ENCODE measurements around the gene HIGD1A. TPM values are rescaled to one million over a fixed set of nuclear protein-coding genes. Genes with fewer than 3 reads are reported as not detected.

HIGD1A gene
- total RNA-seq, 1 experiment from 2014 or later: 77.6 TPM

- no peak overlapping the region for H3K14ac ChIP-seq (ENCODE audit: insufficient read depth, low read length)
- Mint-ChIP-seq H3K27ac (no peak overlapping the region), H3K4me1 (peaks cover 13 to 16% of the 10 kb centered on the region in 2 experiments), H3K9me3 (no peaks in the 10 kb centered on the region; a peak in 1 of 5 replicates), H3K27me3 (ENCODE audit: low read depth) (no peaks in the 10 kb centered on the region), H3K4me3 (no peak overlapping the region), H3K36me3 (ENCODE audit: insufficient read depth in 1 of 3, low read depth in 3 of 3) (no peaks in the 10 kb centered on the region)
- H2AK5ac ChIP-seq (ENCODE audit: insufficient read length, low read length): no peak overlapping the region
- TF ChIP-seq CTCF (conservative IDR thresholded peaks at IDR 0.05): no peak
- H3K4me1 ChIP-seq (ENCODE audit: insufficient read depth, low read length): no peaks in the 10 kb centered on the region
- no peak overlapping the region for H4K91ac ChIP-seq (ENCODE audit: insufficient read length, low read depth, low read length)
- no peak overlapping the region for H2BK12ac ChIP-seq (ENCODE audit: insufficient read length, low read depth, low read length)
- DNase-seq: no peak
- H2AFZ ChIP-seq (ENCODE audit: low read length): no peak overlapping the region
- H3K4ac ChIP-seq (ENCODE audit: low read depth, low read length): no peak overlapping the region
- no peak overlapping the region for H3T11ph ChIP-seq (ENCODE audit: low read length)
- no peak overlapping the region for H2BK15ac ChIP-seq (ENCODE audit: low read depth, low read length)
- no peak overlapping the region for H3K9ac ChIP-seq (ENCODE audit: extremely low read depth, insufficient read length, low read length)
- no peaks in the 10 kb centered on the region for H4K20me1 ChIP-seq (ENCODE audit: control insufficient read depth, insufficient read depth, insufficient read length)
- no peak overlapping the region for H2BK20ac ChIP-seq (ENCODE audit: low read depth, low read length, poor library complexity, severe bottlenecking)
- no peaks in the 10 kb centered on the region for H3K79me2 ChIP-seq (ENCODE audit: insufficient read depth, low read length)
- H2BK5ac ChIP-seq (ENCODE audit: insufficient read length, low read length): no peak overlapping the region
- H4K5ac ChIP-seq (ENCODE audit: insufficient read length, low read depth, low read length): no peak overlapping the region
- H3K4me2 ChIP-seq (ENCODE audit: insufficient read depth, insufficient read length, low read length): no peak overlapping the region
- no peak overlapping the region for H4K8ac ChIP-seq (replicated peaks; ENCODE audit: insufficient read length, low read depth, low read length)
- no peak overlapping the region for H3K56ac ChIP-seq (ENCODE audit: insufficient read length, low read depth, low read length)
- no peaks in the 10 kb centered on the region for H3K23me2 ChIP-seq (ENCODE audit: insufficient read length, low read depth, low read length, poor library complexity, severe bottlenecking)
- no peak overlapping the region for H3K23ac ChIP-seq (ENCODE audit: insufficient read length, low read depth, low read length)
- no peak overlapping the region for H3K27ac ChIP-seq (ENCODE audit: insufficient read length, low read depth, low read length)
- no peaks in the 10 kb centered on the region for H3K79me1 ChIP-seq (ENCODE audit: insufficient read depth, low read depth, low read length, poor library complexity, severe bottlenecking)
- no peak overlapping the region for H3K18ac ChIP-seq (ENCODE audit: insufficient read length, low read depth, low read length)
- H3K9me3 ChIP-seq (ENCODE audit: control insufficient read depth, low read depth, low read length): no peaks in the 10 kb centered on the region
- H2BK120ac ChIP-seq (ENCODE audit: low read depth, low read length, poor library complexity, severe bottlenecking): no peak overlapping the region
- H3K27me3 ChIP-seq (ENCODE audit: insufficient read depth, low read length): no peaks in the 10 kb centered on the region
- WGBS (ENCODE audit: extremely low coverage, insufficient read length, low lambda C conversion rate): no CpG with 5 or more reads among the region's 5 CpGs
These were observed 25.5 kb upstream of the HIGD1A start for GRCh38 chr3:42829628-42830436.
